Midbrain (tissue), 1 donor: ENCODE data around the gene POR.

ENCODE experiments used
- DNase-seq: peaks from one replicate; lab custom pipeline; 2025; lab: John Stamatoyannopoulos, UW

Gene POR

DNA sequence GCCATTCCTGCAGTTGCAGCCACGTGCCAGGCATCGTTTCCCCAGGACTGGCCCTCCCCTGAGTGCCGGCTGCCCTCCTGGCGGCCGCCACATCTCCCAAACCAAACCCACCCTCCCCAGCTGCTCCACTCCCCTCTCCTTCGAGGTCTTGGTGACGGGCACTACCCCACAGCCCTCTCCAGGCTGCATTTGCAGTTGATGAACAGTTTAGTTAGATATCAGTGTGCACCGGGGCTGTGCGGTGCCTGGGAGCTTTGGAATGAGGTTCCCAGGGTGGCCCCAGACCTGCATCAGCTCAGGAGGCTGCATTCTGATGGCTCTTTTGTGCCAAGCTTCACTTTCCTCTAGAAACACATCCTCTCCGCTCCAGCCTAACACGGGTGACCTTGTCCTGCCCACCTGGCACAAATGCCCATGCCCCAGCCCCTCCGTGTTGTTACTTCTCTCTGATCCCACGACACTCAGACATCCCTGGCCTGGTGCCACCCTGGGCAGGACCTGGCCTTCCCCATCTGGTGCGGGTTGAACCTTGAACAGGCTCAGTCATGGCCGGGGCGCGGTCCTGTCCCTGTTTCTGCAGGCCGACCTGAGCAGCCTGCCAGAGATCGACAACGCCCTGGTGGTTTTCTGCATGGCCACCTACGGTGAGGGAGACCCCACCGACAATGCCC lies 64.9 kb downstream of the POR start:
- no peak for DNase-seq

DNA sequence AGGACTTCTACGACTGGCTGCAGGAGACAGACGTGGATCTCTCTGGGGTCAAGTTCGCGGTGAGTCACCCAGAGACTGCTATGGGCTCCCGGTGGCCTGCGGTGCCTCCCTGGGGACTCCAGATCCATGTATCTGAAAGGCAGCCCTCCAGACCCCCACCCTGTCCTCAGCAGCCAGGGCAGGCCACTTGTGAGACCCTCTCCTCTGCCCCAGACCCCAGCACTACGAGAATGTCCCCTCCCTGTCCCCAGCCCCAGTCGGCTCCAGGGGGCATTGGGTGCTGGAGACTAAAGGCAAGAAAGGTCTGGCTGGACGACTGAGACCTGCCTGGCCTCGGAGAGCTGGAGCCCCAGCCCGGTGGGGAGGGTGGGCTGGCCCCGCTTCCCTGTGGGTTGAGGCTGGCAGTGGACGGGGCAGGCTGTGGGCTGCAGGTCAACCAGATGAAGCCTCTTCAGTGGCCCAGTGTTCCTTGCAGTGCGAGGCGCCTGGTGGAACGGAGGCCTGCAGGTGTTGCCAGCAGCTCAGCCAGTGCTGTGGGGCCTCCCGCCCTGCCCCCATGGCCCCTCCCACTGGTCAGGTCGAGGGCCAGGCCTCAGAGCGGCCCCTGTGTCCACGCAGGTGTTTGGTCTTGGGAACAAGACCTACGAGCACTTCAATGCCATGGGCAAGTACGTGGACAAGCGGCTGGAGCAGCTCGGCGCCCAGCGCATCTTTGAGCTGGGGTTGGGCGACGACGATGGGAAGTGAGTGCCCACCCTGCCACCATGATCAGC lies 65.7 kb downstream of the POR start:
- no peak for DNase-seq

DNA sequence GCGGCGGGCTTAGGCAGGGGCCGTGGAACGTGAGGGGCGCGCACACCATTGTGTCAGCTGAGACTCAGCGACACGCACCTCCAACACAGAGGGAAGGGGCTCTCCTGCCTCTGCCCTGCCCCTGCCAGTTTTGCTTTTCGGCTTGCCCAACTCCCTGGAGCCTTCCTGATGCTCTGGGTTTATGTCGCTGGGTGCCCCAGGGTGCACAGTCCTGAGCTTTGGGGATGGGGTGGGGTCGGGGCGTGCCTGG lies 66.2 kb downstream of the POR start:
- no peak for DNase-seq

DNA sequence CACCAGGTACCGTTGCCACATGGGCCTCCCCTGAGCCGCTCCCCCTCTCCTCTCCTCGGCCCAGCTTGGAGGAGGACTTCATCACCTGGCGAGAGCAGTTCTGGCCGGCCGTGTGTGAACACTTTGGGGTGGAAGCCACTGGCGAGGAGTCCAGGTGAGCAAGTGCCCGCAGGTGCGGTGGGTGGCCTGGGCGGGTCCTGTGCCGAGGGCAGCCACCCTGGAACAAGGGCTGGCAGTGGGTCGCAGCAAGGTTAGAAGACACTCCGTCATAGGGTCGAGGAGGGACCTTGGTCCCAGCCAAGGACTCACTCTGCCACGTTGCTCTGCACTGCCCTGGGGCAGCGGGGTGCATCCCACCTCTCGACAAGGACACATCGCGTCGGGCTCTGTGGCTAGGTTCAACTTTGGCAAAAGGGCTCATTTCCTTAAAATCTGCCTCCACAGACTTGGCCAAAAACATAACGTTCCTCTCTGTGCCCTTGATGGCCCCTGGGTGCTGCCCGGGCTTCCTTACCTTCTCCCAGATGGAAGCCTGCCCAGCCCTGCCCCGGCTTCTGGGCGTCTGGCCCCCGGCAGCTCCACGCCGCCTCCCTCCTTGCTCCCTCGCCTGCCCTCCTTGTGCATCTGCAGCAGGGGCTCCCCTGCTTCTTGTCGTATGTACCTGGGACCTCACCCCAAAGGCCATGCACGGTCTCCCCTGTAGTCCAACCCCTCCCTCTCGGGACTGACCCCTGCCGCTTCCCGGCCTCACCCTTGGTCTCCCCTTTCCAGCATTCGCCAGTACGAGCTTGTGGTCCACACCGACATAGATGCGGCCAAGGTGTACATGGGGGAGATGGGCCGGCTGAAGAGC lies 66.7 kb downstream of the POR start:
- no peak for DNase-seq

DNA sequence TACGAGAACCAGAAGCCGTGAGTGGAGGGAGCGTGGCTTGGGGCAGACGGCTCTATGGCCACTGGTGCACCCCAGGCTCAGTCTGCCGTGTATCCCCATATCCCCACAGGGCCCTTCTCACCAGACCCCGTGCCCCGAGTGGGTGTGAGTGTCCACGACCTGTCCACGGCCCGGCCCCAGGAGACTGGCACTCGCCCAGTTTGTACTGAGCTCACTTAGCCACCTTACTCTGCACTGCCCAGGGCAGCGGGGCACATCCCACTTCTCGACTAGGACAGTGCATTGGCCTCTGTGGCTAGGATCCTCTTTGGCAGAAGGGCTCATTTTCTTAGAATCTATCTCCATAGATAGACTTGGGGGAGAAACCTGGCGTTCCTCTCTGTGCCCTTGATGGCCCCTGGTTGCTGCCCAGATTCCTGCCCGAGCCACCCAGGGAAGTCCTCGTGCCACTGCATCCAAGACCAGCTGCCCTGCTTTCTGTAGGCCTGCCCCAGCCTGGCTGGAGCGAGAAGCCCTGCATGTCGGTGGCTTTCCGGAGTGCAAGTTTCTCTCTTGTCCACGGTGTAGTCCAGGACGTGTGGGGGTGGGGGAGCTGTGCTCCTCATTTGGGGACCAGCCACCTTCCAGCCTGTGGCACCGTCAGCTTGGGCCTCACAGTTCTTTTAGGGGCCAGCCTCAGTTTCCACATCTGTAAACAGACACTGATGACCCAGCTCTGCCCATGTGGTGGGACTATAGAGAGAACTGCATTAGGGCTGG lies 67.5 kb downstream of the POR start:
- no peak for DNase-seq

DNA sequence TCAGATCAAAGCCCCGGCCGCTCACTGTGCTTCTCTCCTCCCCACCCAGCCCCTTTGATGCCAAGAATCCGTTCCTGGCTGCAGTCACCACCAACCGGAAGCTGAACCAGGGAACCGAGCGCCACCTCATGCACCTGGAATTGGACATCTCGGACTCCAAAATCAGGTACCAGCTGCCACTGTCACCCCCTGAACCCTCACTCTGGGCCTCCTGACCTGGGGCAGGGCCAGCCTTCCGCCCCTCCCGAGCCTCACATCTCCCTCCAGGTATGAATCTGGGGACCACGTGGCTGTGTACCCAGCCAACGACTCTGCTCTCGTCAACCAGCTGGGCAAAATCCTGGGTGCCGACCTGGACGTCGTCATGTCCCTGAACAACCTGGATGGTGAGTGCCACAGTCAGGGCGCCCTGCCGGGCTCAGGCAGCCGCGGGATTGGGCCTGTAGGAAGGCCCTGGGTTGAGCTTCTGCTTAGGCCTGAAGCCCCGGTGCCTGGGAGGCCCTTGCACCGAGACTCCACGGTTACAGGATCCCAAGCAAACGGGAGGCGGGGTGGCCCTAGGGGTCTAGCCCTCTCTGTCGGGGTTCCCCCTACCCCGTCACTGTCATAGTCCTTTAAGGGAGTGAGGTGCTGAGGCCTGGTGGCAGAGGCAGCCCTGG lies 68.6 kb downstream of the POR start:
- no peak for DNase-seq

DNA sequence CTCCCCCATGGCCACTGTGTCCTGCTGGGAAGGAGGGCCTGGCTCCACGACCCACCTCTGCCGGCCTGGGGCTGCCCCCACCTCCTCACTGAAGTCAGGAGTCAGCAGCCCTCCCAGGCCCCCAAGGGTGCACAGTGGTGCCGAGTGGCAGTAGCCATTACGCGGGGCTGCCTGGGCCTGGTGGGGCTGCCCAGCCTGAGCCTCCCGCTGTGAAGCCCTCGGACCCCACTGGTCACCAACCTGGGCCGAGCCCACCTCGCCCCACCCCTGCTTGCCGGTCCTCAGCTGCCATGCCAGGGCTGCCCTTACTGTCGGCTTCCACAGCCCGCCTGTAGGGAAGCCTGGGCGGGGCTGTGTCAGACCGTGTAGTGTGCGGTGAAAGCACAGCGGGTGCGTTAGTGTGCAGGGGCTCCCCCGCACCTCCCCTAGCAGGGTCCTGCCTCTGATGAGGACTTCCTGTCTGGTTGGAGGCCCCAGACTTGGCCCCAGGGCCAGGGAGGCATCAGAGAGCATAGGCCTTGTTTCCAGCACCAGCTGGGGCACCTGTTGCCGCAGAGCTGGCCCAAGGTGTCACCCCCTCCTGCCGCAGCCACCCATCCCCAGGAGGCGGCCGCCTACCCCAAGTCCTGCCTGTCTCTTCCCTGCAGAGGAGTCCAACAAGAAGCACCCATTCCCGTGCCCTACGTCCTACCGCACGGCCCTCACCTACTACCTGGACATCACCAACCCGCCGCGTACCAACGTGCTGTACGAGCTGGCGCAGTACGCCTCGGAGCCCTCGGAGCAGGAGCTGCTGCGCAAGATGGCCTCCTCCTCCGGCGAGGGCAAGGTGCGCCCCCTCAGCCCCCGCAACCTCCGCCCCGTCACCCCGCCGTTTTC lies 69.4 kb downstream of the POR start:
- no peak for DNase-seq

DNA sequence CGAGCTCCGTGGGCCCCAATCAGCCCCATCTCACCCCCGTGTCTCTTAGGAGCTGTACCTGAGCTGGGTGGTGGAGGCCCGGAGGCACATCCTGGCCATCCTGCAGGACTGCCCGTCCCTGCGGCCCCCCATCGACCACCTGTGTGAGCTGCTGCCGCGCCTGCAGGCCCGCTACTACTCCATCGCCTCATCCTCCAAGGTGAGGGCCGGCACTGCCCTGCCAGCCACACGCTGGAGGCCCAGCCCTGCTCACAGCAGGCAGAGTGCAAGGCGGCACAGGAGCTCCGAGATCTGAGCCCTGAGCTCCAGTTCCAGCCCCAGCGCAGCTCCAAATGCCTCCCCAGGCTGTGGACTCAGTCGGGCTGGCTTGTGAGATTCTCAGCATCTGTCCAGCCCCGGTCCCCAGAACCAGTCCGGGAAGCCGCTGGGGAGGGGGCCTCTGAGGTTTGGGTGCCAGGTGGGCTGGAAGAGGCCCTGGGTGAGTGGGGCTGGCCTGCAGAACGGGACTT lies 70.1 kb downstream of the POR start:
- DNase-seq, result no peak

DNA sequence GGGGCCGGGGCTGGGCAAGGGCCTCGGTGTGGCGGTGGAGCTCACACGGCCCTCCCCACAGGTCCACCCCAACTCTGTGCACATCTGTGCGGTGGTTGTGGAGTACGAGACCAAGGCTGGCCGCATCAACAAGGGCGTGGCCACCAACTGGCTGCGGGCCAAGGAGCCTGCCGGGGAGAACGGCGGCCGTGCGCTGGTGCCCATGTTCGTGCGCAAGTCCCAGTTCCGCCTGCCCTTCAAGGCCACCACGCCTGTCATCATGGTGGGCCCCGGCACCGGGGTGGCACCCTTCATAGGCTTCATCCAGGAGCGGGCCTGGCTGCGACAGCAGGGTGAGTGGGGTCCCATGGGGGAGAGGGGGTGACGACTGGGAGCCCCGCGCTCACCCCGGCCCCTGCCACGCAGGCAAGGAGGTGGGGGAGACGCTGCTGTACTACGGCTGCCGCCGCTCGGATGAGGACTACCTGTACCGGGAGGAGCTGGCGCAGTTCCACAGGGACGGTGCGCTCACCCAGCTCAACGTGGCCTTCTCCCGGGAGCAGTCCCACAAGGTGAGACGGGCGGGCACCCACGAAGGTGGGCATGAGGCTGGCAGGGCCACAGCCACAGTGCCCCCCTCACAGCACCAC lies 70.7 kb downstream of the POR start:
- no peak for DNase-seq

DNA sequence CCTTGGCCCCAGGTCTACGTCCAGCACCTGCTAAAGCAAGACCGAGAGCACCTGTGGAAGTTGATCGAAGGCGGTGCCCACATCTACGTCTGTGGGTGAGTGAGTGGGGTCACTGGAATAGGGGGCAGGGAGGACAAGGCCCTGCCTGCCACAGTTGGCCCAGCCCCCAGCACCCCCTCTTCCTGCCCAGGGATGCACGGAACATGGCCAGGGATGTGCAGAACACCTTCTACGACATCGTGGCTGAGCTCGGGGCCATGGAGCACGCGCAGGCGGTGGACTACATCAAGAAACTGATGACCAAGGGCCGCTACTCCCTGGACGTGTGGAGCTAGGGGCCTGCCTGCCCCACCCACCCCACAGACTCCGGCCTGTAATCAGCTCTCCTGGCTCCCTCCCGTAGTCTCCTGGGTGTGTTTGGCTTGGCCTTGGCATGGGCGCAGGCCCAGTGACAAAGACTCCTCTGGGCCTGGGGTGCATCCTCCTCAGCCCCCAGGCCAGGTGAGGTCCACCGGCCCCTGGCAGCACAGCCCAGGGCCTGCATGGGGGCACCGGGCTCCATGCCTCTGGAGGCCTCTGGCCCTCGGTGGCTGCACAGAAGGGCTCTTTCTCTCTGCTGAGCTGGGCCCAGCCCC lies 71.3 kb downstream of the POR start:
- no peak for DNase-seq

DNA sequence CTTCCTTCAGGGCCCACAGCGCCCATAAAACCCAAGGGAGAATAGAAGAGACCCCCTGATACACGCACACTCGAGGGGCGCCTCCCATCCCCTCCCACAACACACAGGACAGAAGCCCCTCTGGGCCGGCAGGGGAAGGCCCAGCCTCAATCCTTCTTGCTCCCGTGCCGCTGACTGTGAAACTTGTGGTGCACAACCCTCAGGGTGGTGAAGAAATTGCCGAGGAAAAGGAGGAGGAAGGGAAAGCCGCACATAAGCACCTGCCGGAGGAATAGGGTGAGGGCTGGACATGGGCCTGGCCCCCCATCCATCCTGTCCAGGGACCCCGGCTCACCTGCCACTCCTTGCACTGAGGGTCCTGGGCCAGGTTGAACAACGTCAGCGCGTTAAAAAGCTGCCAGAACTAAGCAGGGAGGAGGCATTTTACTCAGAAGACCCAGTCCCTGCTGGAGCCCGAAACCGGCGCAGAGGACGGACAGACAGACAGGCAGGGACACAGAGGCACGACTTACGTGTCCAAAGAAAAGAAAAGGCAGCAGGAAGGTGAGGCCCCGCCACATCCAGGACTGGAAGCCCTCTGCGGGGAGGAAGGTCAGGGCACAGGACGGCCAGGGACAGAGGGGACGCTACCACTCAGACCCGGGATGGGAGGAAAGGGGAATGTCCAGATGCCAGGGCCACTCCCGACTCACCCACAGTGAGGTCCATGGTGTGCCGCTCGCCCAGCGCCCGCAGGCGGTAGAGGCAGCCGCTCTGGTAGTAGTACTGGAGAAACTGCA lies 72.3 kb downstream of the POR start:
- no peak for DNase-seq

DNA sequence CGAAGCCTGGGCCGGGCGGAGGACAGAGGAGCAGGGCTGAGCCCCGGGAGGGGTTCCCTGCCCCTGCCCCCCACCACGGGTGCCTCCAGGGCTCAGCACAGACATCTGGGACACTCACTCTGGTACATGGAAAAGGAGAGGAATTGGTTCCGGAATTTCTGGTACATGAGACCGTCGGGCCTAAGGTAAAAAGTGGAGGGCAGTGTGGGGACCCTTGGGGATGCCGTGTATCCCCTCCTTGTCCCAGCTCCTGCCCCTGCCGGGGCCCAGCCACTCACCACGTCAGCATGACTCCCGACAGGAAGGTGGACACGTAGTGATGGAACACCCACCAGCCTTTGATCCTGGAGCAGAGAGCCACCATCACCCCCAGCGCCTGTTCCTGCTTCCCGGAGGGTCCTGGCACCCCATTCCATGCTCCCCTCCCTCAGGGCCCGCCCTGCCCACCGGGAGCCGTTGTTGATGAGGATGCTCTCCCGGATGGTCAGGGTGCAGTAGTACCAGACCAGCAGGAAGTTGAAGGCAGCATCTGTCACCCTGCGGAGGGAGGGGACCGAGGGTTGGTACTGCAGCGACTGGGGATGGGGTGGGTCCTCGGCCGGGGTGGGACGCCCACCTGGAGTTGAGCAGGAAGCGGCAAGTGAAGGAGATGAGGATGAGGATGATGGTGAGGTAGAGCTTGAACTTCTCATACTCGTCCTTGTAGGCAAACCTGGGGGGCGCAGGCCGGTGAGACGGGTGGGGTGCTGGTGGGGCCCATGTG lies 73.0 kb downstream of the POR start:
- DNase-seq, result no peak

DNA sequence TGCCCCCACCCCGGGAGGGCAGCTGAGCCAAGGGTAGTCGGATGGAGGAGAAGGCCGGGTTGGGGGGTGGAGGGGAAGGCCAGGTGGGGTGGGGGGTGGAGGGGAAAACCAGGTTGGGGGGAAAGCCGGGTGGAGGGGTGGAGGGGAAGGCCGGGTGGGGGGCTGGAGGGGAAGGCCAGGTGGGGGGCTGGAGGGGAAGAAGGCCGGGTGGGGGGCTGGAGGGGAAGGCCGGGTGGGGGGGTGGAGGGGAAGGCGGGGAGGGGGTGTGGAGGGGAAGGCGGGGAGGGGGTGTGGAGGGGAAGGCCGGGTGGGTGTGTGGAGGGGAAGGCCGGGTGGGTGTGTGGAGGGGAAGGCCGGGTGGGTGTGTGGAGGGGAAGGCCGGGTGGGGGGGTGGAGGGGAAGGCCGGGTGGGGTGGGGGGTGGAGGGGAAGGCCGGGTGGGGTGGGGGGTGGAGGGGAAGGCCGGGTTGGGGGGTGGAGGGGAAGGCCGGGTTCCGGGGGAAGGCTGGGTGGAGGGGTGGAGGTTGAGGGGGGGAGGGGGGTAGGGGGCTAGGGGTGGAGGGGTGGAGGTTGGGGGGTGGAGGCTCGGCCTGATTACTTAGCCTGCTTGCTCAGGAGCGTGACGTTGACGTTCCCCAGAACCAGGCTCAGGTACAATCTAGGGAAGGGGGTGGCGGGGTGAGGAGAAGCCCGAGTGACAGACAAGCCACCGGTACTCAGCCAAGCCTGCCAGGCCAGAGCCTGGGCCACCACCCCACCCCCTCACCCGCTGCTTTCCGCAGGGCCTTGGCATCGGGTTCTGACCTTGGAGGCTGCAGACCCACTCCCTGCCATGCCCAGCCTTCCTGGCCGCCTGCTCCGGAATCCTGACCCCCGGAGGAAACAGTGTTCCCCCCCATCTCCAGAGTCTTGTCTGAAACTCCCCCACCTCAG lies 73.9 kb downstream of the POR start:
- no peak for DNase-seq

DNA sequence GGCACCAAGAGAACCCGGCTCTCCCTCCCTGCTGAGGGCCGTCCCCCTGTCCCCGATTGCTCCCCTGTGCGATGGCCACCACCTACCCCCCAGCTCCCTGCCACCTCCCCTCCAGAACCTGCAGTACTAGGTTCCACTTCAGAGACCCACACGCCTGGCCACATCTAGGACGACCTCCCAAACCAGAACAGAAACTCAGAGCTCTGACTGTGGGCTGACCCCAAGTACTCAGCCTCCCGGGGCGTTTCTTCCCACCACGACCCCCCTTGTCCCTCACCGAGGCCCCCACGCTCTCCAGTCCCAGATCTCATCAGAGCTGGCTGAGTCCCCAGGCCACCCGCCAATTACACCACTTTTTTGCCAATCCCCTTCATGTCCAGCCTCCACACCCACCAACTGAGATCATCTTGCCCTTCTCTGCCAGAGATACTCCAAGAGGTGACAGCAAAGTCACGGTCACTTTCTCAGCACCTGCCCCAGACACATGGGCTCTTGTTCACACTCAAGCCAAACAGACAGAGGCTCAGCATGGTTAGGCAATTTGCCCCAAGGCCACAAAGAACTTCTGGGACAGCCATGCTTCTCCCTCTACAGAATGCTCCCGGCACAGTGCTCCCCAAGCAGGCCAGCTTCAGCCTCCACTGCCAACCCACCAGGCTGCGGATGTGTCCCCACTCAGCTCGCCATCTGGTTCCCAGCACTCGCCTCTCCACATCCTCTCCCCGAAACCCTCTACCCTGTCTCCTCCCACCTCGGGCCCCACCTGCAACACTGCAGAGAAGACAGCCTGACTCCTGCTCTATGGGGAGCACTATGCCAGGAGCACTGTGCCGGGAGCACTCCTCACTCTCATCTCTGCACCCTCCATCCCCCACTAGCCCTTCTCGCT lies 74.8 kb downstream of the POR start:
- no peak for DNase-seq

DNA sequence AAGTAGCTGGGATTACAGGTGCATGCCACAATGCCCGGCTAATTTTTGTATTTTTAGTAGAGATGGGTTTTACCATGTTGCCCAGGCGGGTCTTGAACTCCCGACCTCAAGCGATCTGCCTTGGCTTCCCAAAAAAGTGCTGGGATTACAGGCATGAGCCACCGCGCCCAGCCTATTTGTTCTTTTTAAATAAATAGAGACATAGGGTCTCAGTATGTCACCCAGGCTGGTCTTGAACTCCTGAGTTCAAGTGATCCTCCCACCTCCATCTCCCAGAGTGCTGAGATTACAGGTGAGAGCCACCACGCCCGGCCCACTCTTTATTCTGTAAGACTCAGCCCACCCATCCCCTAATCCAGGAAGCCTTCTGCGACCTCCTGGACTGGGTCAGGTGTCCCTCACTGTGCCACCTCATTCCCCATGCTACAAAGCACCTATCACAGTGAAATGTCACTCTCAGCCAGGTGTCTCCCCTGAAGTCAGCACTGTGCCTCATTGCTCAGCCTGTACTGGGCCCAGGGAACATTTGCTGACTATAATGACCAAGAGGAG lies 76.7 kb downstream of the POR start:
- no peak for DNase-seq
